Neuronal stem cell (in vitro differentiated cells): Measurements from ENCODE around the gene NNMT.
A peak's percentile ranks its signal among the peaks of the same experiment; 100 is the strongest.

Experiments used
- DNase-seq: peaks from one replicate; pipeline ENCODE4 v3.0.0-alpha.2; 2013; ENCODE audit warnings: low spot score
- H2AFZ ChIP-seq: one replicate; pipeline ENCODE4 v1.6.1; 2013; ENCODE audit warnings: mild to moderate bottlenecking, low read length, inconsistent platforms
- H2AK5ac ChIP-seq: 2 replicates; pipeline ENCODE4 v1.6.1; 2013; ENCODE audit warnings: low read depth, mild to moderate bottlenecking, inconsistent platforms, low read length, moderate library complexity, mixed read lengths
- H2BK120ac ChIP-seq: 2 replicates; pipeline ENCODE4 v1.6.1; 2013; ENCODE audit warnings: low read depth, mild to moderate bottlenecking, inconsistent platforms, low read length, moderate library complexity, mixed read lengths
- H2BK12ac ChIP-seq: one replicate; pipeline ENCODE4 v1.6.1; 2013; ENCODE audit warnings: low read length, inconsistent platforms
- H2BK15ac ChIP-seq: 2 replicates; pipeline ENCODE4 v1.6.1; 2013; ENCODE audit warnings: mild to moderate bottlenecking, low read length, inconsistent platforms, mixed read lengths
- H2BK5ac ChIP-seq: one replicate; pipeline ENCODE4 v1.6.1; 2013; ENCODE audit warnings: inconsistent platforms, mild to moderate bottlenecking, low read length, moderate library complexity
- H3K14ac ChIP-seq: one replicate; pipeline ENCODE4 v1.6.1; 2013; ENCODE audit warnings: low read length, inconsistent platforms
- H3K18ac ChIP-seq: 2 replicates; pipeline ENCODE4 v1.6.1; 2013; ENCODE audit warnings: low read length, inconsistent platforms
- H3K23ac ChIP-seq: 2 replicates; pipeline ENCODE4 v1.6.1; 2013; ENCODE audit warnings: low read depth, mild to moderate bottlenecking, mixed read lengths, low read length, inconsistent platforms; ENCODE audit not compliant: poor library complexity
- H3K27ac ChIP-seq: replicated peaks from 3 replicates; pipeline ENCODE4 v1.5.1; 2013; ENCODE audit warnings: low read length, inconsistent platforms
- H3K27me3 ChIP-seq, 3 experiments: 2 replicates each; pipeline ENCODE4 v1.6.1; 2013; ENCODE audit warnings: low read length in 3 of 3, mild to moderate bottlenecking in 2 of 3, inconsistent platforms in 1 of 3, low read depth in 1 of 3, mixed read lengths in 1 of 3, moderate library complexity in 1 of 3; ENCODE audit not compliant: control insufficient read depth in 3 of 3, insufficient read depth in 3 of 3
- H3K36me3 ChIP-seq, 2 donors: replicated peaks in 1 of 2; 2 replicates each; pipeline ENCODE4 v1.6.1; 2013; ENCODE audit warnings: low read length in 2 of 2; ENCODE audit not compliant: control insufficient read depth in 2 of 2, insufficient read depth in 2 of 2
- H3K4ac ChIP-seq: 2 replicates; pipeline ENCODE4 v1.6.1; 2013; ENCODE audit warnings: inconsistent platforms, mild to moderate bottlenecking, low read length, moderate library complexity
- H3K4me1 ChIP-seq, 2 donors: 1 replicate in 1 of 2; 2 replicates in 1 of 2; pipeline ENCODE4 v1.6.1; 2013; ENCODE audit warnings: low read length in 2 of 2, low read depth in 1 of 2; ENCODE audit not compliant: control insufficient read depth in 2 of 2, insufficient read depth in 1 of 2
- H3K4me2 ChIP-seq: one replicate; pipeline ENCODE4 v1.6.1; 2013; ENCODE audit warnings: mild to moderate bottlenecking, low read length, inconsistent platforms; ENCODE audit not compliant: insufficient read depth, poor library complexity, severe bottlenecking
- H3K4me3 ChIP-seq, 2 donors: 2 replicates each; pipeline ENCODE4 v1.5.1; 2013; ENCODE audit warnings: low read length in 2 of 2, mild to moderate bottlenecking in 2 of 2, inconsistent platforms in 1 of 2, moderate library complexity in 1 of 2
- H3K79me1 ChIP-seq: one replicate; pipeline ENCODE4 v1.6.1; 2013; ENCODE audit warnings: low read depth, mild to moderate bottlenecking, inconsistent platforms, low read length, moderate library complexity
- H3K9ac ChIP-seq: one replicate; pipeline ENCODE4 v1.6.1; 2013; ENCODE audit warnings: mild to moderate bottlenecking, low read depth, low read length, inconsistent platforms; ENCODE audit not compliant: poor library complexity
- H3K9me3 ChIP-seq, 2 donors: replicated peaks in 1 of 2; 2 replicates each; pipeline versions ENCODE3 to v1.6.1; 2013; ENCODE audit warnings: low read length in 2 of 2, mild to moderate bottlenecking in 2 of 2, inconsistent platforms in 1 of 2, low read depth in 1 of 2, mixed read lengths in 1 of 2, moderate library complexity in 1 of 2; ENCODE audit not compliant: control insufficient read depth in 2 of 2, insufficient read depth in 1 of 2
- H4K8ac ChIP-seq: one replicate; pipeline ENCODE4 v1.6.1; 2013; ENCODE audit warnings: low read depth, mild to moderate bottlenecking, inconsistent platforms, low read length, moderate library complexity
- H4K91ac ChIP-seq: one replicate; pipeline ENCODE4 v1.6.1; 2013; ENCODE audit warnings: low read length, low read depth, mild to moderate bottlenecking, inconsistent platforms; ENCODE audit not compliant: poor library complexity
- WGBS, 2 donors: extraction: QIAGEN DNeasy Blood & Tissue Kit; methylation state at CpG; one replicate each; pipeline ENCODE4 v1.1.7; 2013; ENCODE audit warnings: missing lambda C conversion rate in 2 of 2, mixed read lengths in 1 of 2; ENCODE audit not compliant: insufficient read length in 2 of 2, insufficient replicate concordance in 1 of 2; ENCODE audit errors: extremely low coverage in 2 of 2; 5-methylcytosine and 5-hydroxymethylcytosine counted together

NNMT gene

DNA sequence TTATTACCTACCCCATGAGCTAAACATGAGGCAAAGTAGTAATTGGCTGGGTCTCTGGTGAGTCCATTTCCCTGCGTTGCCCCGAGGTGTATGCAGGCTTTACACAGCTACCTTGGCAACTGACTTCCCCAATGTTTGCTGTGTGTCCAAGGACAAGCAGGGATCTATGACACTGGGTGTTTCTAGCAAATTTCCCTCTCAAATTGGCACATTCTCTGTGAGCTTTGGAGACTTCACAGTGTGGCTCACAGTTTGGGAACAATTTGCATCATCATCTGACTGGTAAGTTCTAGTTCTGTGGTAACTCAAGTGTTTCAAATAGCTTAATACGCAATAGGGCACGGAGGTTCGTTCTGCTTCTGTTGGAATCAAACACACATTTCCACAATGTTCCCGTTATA lies 12.5 kb downstream of the NNMT start:
- Histone ChIP-seq H3K23ac (no peak overlapping the region), H3K4ac (no peak overlapping the region), H4K91ac (no peak overlapping the region), H3K9ac (no peak overlapping the region), H2BK12ac (no peak overlapping the region), H3K9me3 (no peaks in the 10 kb centered on the region), H3K79me1 (no peaks in the 10 kb centered on the region), H2AK5ac (no peak overlapping the region), H3K4me3 (no peak overlapping the region), H2BK15ac (no peak overlapping the region), H3K27ac (no peak overlapping the region), H2BK5ac (no peak overlapping the region), H2BK120ac (no peak overlapping the region), H4K8ac (no peak overlapping the region), H3K14ac (no peak overlapping the region), H3K18ac (no peak overlapping the region), H3K4me2 (no peak overlapping the region), H3K4me1 (no peaks in the 10 kb centered on the region), H2AFZ (no peak overlapping the region), H3K27me3 (no peaks in the 10 kb centered on the region), H3K36me3 (no peaks in the 10 kb centered on the region)
- DNase-seq = no peak
- no CpG with 5 or more reads among the region's 6 CpGs for WGBS, 2 donors

DNA sequence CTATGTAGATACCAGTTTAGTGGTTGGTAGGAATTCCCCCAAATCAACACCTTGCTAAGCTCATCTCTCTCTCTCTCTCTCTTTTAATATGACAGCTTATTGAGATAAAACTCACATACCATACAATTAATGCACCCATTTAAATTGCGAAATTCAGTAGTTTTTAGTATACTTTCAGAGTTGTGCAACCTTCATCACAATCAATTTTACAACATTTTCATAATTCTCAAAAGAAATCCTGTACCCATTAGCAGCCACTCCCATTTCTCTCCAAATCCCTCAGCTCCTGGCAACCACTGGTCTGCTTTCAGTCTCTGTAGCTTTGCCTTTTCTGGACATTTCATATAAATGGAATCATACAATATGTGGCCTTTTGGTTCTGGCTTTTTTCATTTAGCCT lies 13.3 kb downstream of the NNMT start:
- no peak overlapping the region for H3K4me3 ChIP-seq
- WGBS, 2 donors = no CpG with 5 or more reads among the region's 1 CpG

DNA sequence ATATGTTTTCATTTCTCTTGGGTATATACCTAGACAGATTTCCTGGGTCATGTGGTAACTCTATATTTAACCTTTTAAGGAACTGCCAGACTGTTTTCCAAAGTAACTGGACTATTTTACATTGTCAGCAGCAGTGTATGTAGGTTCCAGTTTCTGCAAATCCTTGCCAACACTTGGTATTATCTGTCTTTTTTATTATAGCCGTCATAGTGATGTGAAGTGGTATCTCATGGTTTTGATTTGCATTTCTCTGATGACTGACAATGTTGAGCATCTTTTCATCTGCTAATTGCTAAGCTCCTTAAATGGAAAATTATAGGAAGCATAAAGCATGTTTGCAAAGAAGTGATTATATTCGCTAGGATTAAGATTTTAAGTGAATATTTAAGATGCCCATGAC lies 13.9 kb downstream of the NNMT start:
- WGBS, 2 donors = no CpG with 5 or more reads among the region's 2 CpGs
- Histone ChIP-seq H2BK12ac (no peak overlapping the region), H3K27me3 (no peaks in the 10 kb centered on the region), H4K8ac (no peak overlapping the region), H3K18ac (no peak overlapping the region), H2BK120ac (no peak overlapping the region), H4K91ac (no peak overlapping the region), H3K14ac (no peak overlapping the region), H3K23ac (no peak overlapping the region), H2BK15ac (no peak overlapping the region), H3K9ac (no peak overlapping the region), H3K36me3 (no peaks in the 10 kb centered on the region), H3K79me1 (no peaks in the 10 kb centered on the region), H3K4me2 (no peak overlapping the region), H3K4me1 (no peaks in the 10 kb centered on the region), H2AK5ac (no peak overlapping the region), H2BK5ac (no peak overlapping the region), H3K4me3 (no peak overlapping the region), H3K9me3 (no peaks in the 10 kb centered on the region), H3K27ac (no peak overlapping the region), H3K4ac (no peak overlapping the region), H2AFZ (no peak overlapping the region)
- no peak for DNase-seq

More for the DNA sequence above, 13.3 kb downstream of the NNMT start:
- no peaks in the 10 kb centered on the region for H3K4me1 ChIP-seq
- H4K8ac ChIP-seq = no peak overlapping the region
- H3K4me2 ChIP-seq = no peak overlapping the region
- H2BK5ac ChIP-seq = no peak overlapping the region
- H3K9ac ChIP-seq = no peak overlapping the region
- no peaks in the 10 kb centered on the region for H3K27me3 ChIP-seq
- H3K4ac ChIP-seq = no peak overlapping the region
- H3K9me3 ChIP-seq = no peaks in the 10 kb centered on the region
- H2BK120ac ChIP-seq = no peak overlapping the region
- no peaks in the 10 kb centered on the region for H3K79me1 ChIP-seq
- no peak overlapping the region for H2BK12ac ChIP-seq
- no peak overlapping the region for H2BK15ac ChIP-seq
- H2AFZ ChIP-seq = no peak overlapping the region
- no peak overlapping the region for H4K91ac ChIP-seq
- no peak overlapping the region for H3K18ac ChIP-seq
- H3K27ac ChIP-seq = no peak overlapping the region
- H3K36me3 ChIP-seq = no peaks in the 10 kb centered on the region
- no peak overlapping the region for H3K23ac ChIP-seq
- DNase-seq = no peak
- H2AK5ac ChIP-seq = no peak overlapping the region
- H3K14ac ChIP-seq = no peak overlapping the region

DNA sequence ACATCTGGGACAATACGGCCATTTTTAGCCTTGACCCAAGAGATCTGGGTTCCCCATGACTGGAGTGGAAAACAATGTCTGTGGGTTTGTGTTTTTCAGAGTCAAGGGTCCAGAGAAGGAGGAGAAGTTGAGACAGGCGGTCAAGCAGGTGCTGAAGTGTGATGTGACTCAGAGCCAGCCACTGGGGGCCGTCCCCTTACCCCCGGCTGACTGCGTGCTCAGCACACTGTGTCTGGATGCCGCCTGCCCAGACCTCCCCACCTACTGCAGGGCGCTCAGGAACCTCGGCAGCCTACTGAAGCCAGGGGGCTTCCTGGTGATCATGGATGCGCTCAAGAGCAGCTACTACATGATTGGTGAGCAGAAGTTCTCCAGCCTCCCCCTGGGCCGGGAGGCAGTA lies 15.7 kb downstream of the NNMT start:
- no peaks in the 10 kb centered on the region for H3K4me1 ChIP-seq
- no peak overlapping the region for H3K4ac ChIP-seq
- no CpG with 5 or more reads among the region's 10 CpGs for WGBS, 2 donors
- H4K8ac ChIP-seq = no peak overlapping the region
- no peak overlapping the region for H2BK120ac ChIP-seq
- no peak overlapping the region for H3K27ac ChIP-seq
- H2BK15ac ChIP-seq = no peak overlapping the region
- no peak overlapping the region for H3K9ac ChIP-seq
- H3K27me3 ChIP-seq = peaks cover 0 to 4% (median 0%) of the 10 kb centered on the region in 3 experiments
- H2AFZ ChIP-seq = no peak overlapping the region
- no peak for DNase-seq
- H3K9me3 ChIP-seq = no peaks in the 10 kb centered on the region
- H3K4me3 ChIP-seq = no peak overlapping the region
- no peak overlapping the region for H3K18ac ChIP-seq
- peak overlapping the region; percentile 27 for H3K14ac ChIP-seq
- H3K36me3 ChIP-seq = no peaks in the 10 kb centered on the region
- no peak overlapping the region for H4K91ac ChIP-seq
- H3K23ac ChIP-seq = no peak overlapping the region
- peak overlapping the region; percentile 9 for H2AK5ac ChIP-seq
- no peaks in the 10 kb centered on the region for H3K79me1 ChIP-seq
- H2BK12ac ChIP-seq = no peak overlapping the region
- no peak overlapping the region for H2BK5ac ChIP-seq
- no peak overlapping the region for H3K4me2 ChIP-seq
